CD4-positive, CD25-positive, alpha-beta regulatory T cell (primary cell): ENCODE measurements around the gene KCNQ1. TPM values are rescaled to one million over a fixed set of nuclear protein-coding genes. Genes with fewer than 3 reads are reported as not detected.

Experiments used
- ATAC-seq, 2 donors: fragments of 150-1000 bp; cut with Tn5 transposase; one replicate each; pipeline ENCODE4 v1.10.0; 2021; ENCODE audit warnings: low read depth in 2 of 2, moderate number of reproducible peaks in 2 of 2, moderate library complexity in 1 of 2
- DNase-seq, 3 donors: peaks; one replicate each; pipeline versions ENCODE4 v3.0.0 to v3.0.0-alpha.2; 2012 to 2022; ENCODE audit warnings: mixed read lengths in 1 of 3
- H3K27ac ChIP-seq: one replicate; pipeline ENCODE4 v1.7.0; 2013; ENCODE audit warnings: mild to moderate bottlenecking, low read length; ENCODE audit not compliant: insufficient read depth, poor library complexity, severe bottlenecking
- H3K27me3 ChIP-seq: one replicate; pipeline ENCODE4 v1.7.0; 2013; ENCODE audit warnings: low read length; ENCODE audit not compliant: control insufficient read depth, insufficient read depth
- H3K36me3 ChIP-seq: one replicate; pipeline ENCODE4 v1.7.0; 2013; ENCODE audit warnings: mild to moderate bottlenecking, low read length, moderate library complexity; ENCODE audit not compliant: control insufficient read depth, insufficient read depth
- H3K4me1 ChIP-seq: 2 replicates; pipeline ENCODE4 v1.7.0; 2013; ENCODE audit warnings: mild to moderate bottlenecking, low read length; ENCODE audit not compliant: insufficient read depth, control insufficient read depth, poor library complexity, severe bottlenecking
- H3K4me3 ChIP-seq: one replicate; pipeline ENCODE4 v1.7.0; 2013; ENCODE audit warnings: low read depth, mild to moderate bottlenecking, low read length, moderate library complexity
- H3K9me3 ChIP-seq, 2 experiments: 1 replicate in 1 of 2; 2 replicates in 1 of 2; pipeline ENCODE4 v1.7.0; 2013; ENCODE audit warnings: low read length in 2 of 2, mild to moderate bottlenecking in 1 of 2, moderate library complexity in 1 of 2; ENCODE audit not compliant: control insufficient read depth in 2 of 2
- H3K27ac Mint-ChIP-seq, 3 donors: one replicate each; pipeline ENCODE4 v1.8.0; 2020 to 2022; ENCODE audit warnings: mild to moderate bottlenecking in 3 of 3, mixed read lengths in 3 of 3, moderate library complexity in 2 of 3
- H3K27me3 Mint-ChIP-seq: one replicate; pipeline ENCODE4 v1.8.0; 2022; ENCODE audit warnings: mild to moderate bottlenecking, mixed read lengths
- H3K36me3 Mint-ChIP-seq: one replicate; pipeline ENCODE4 v1.8.0; 2020; ENCODE audit warnings: mixed read lengths
- H3K4me1 Mint-ChIP-seq, 4 donors: one replicate each; pipeline ENCODE4 v1.8.0; 2020 to 2022; ENCODE audit warnings: mixed read lengths in 4 of 4, mild to moderate bottlenecking in 1 of 4
- H3K4me3 Mint-ChIP-seq, 4 donors: one replicate each; pipeline ENCODE4 v1.8.0; 2020 to 2022; ENCODE audit warnings: mild to moderate bottlenecking in 4 of 4, mixed read lengths in 4 of 4, moderate library complexity in 3 of 4
- H3K9me3 Mint-ChIP-seq, 7 donors: one replicate each; pipeline ENCODE4 v1.8.0; 2020 to 2022; ENCODE audit warnings: mixed read lengths in 7 of 7, mild to moderate bottlenecking in 3 of 7, moderate library complexity in 2 of 7
- polyA plus RNA-seq, 4 donors: library from polyadenylated mRNA; unstranded; fragments of 300-500 nt; fragmentation: Illumina TruSeq; gene quantifications; one replicate each; pipeline ENCODE4 v1.2.3, GENCODE V29; 2021
- total RNA-seq: library from RNA; stranded (reverse); gene quantifications from one replicate; pipeline ENCODE4 v1.2.3, GENCODE V29; 2022

Gene KCNQ1
- total and polyA plus RNA-seq, 5 donors from 2014 or later: 5.5 to 13.4 (median 6.8) TPM

GRCh38 chr11:2419638-2420501 is 24.9 kb upstream of the KCNQ1 start:
- H3K4me1 Mint-ChIP-seq: peaks cover 0 to 6% (median under 1%) of the 10 kb centered on the region in 4 donors
- H3K27me3 Mint-ChIP-seq: peaks cover 5% of the 10 kb centered on the region
- ATAC-seq: no peak
- Histone ChIP-seq H3K27me3 (no peaks in the 10 kb centered on the region), H3K4me1 (peaks cover 13% of the 10 kb centered on the region), H3K36me3 (no peaks in the 10 kb centered on the region), H3K27ac (no peak overlapping the region), H3K4me3 (no peak overlapping the region), H3K9me3 (no peaks in the 10 kb centered on the region)
- no peak overlapping the region for H3K4me3 Mint-ChIP-seq
- H3K36me3 Mint-ChIP-seq: no peaks in the 10 kb centered on the region
- peak; percentile 31 to 71 (median 50) for DNase-seq
- H3K9me3 Mint-ChIP-seq: no peaks in the 10 kb centered on the region
- no peak overlapping the region for H3K27ac Mint-ChIP-seq

DNA sequence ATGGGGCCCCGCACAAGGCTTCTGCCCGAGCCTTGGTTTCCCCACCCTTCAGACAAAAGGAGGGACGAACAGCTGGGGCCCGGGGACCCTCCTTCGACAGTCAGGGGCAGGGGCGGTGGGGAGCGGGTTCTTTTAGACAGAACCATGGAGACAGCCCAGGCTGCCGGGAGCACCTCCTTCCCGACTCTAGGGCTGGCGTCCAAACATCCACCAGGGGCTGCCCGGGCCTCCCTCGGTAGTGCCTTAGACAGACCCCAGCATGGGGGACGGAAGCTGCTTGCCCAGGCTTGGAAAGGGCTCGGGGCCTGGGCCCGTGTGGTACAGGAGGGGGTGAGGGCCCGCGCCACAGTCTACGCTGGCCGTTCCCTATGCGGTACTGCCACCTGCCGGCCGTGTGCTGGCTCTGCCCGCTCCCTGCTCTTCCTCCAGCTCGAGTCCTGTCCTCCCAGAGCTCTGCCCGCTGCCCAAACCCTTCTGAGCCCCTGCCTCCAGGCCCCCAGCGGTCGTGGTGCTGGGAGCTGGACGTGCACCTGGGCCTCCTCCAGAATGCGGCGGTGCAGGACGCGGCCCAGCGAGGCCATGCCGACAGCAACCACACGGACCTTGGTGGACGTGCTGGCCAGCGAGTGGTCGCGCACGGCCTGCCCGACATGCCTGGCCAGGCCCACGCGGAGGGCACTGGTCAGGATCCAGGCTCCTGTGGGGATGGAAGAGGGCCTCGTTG is 24.1 kb upstream of the KCNQ1 start:
- no peak overlapping the region for H3K4me3 ChIP-seq
- peak; percentile 84 to 91 for ATAC-seq
- no peaks in the 10 kb centered on the region for H3K9me3 Mint-ChIP-seq

GRCh38 chr11:2421226-2421994 is 23.4 kb upstream of the KCNQ1 start:
- Histone ChIP-seq H3K4me1 (peaks cover 13% of the 10 kb centered on the region), H3K27ac (no peak overlapping the region), H3K4me3 (no peak overlapping the region), H3K9me3 (no peaks in the 10 kb centered on the region), H3K27me3 (no peaks in the 10 kb centered on the region), H3K36me3 (no peaks in the 10 kb centered on the region)
- Mint-ChIP-seq H3K36me3 (no peaks in the 10 kb centered on the region), H3K4me3 (no peak overlapping the region), H3K9me3 (no peaks in the 10 kb centered on the region), H3K27me3 (peaks cover 5% of the 10 kb centered on the region), H3K27ac (no peak overlapping the region), H3K4me1 (peaks cover 0 to 6% (median under 1%) of the 10 kb centered on the region in 4 donors)
- DNase-seq: no peak
- no peak for ATAC-seq

More for the DNA sequence above, 24.1 kb upstream of the KCNQ1 start:
- Mint-ChIP-seq H3K27me3 (peaks cover 5% of the 10 kb centered on the region), H3K27ac (no peak overlapping the region), H3K4me3 (no peak overlapping the region), H3K36me3 (no peaks in the 10 kb centered on the region), H3K4me1 (peaks cover 0 to 6% (median under 1%) of the 10 kb centered on the region in 4 donors)
- peak; percentile 51 to 73 (median 66) for DNase-seq
- no peaks in the 10 kb centered on the region for H3K27me3 ChIP-seq
- H3K9me3 ChIP-seq: no peaks in the 10 kb centered on the region
- H3K27ac ChIP-seq: no peak overlapping the region
- peaks cover 13% of the 10 kb centered on the region for H3K4me1 ChIP-seq
- H3K36me3 ChIP-seq: no peaks in the 10 kb centered on the region

- Mint-ChIP-seq H3K4me1 (peaks cover 0 to 6% (median under 1%) of the 10 kb centered on the region in 4 donors), H3K27ac (no peak overlapping the region), H3K4me3 (no peak overlapping the region), H3K36me3 (no peaks in the 10 kb centered on the region), H3K9me3 (no peaks in the 10 kb centered on the region), H3K27me3 (peaks cover 5% of the 10 kb centered on the region)
- no peaks in the 10 kb centered on the region for H3K27me3 ChIP-seq
- no peak for DNase-seq
- peaks cover 13% of the 10 kb centered on the region for H3K4me1 ChIP-seq
- no peak overlapping the region for H3K4me3 ChIP-seq
- no peak for ATAC-seq
- no peaks in the 10 kb centered on the region for H3K9me3 ChIP-seq
- H3K36me3 ChIP-seq: no peaks in the 10 kb centered on the region
- no peak overlapping the region for H3K27ac ChIP-seq
Measured at GRCh38 chr11:2421996-2422395, 22.8 kb upstream of the KCNQ1 start.

DNA sequence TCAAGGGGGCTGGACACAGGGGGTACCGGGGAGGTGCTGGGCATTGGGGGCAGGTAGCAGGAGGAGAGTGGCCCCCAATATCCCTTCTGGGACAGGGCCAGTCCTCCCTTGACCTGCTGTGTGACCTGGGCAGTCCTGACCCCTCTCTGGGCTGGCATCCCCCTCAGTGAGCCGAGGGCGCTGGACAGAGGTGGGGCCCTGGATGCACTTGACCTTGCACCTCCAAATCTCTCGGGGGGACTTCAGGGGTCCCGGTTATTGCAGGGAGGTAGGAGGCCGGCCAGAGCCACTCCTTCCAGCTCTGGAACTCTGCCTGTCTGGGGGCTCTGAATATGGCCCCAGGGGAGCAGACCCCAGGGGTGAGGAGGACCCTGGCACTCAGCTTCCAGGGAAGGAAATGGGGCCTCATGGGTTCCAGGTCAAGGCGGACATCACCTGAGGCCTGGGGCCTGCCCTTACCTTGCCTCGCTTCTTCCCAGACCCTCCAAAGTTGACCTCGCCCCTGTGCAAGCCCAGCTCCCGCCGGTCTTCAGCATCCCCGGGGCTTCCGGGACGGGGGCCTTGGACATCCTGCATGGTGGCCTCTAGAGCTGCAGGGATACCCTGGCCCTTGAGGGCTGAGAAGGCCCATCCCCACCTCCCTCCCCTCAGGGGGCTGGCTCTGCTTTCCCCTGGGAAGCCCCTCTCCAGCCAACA is 22.2 kb upstream of the KCNQ1 start:
- no peak overlapping the region for H3K4me3 Mint-ChIP-seq
- no peak overlapping the region for H3K27ac ChIP-seq
- no peaks in the 10 kb centered on the region for H3K36me3 ChIP-seq
- H3K9me3 ChIP-seq: no peaks in the 10 kb centered on the region
- no peak for DNase-seq
- H3K4me1 Mint-ChIP-seq: peaks cover 0 to 6% (median under 1%) of the 10 kb centered on the region in 4 donors
- H3K9me3 Mint-ChIP-seq: no peaks in the 10 kb centered on the region
- H3K27me3 Mint-ChIP-seq: peaks cover 5% of the 10 kb centered on the region
- H3K4me1 ChIP-seq: peaks cover 13% of the 10 kb centered on the region
- H3K36me3 Mint-ChIP-seq: no peaks in the 10 kb centered on the region
- no peak overlapping the region for H3K4me3 ChIP-seq
- no peaks in the 10 kb centered on the region for H3K27me3 ChIP-seq
- no peak for ATAC-seq
- peak overlapping the region in 1 of 3 donors; percentile 20 for H3K27ac Mint-ChIP-seq

GRCh38 chr11:2423157-2424025 is 21.4 kb upstream of the KCNQ1 start:
- no peaks in the 10 kb centered on the region for H3K36me3 Mint-ChIP-seq
- Histone ChIP-seq H3K4me1 (peaks cover 13% of the 10 kb centered on the region), H3K36me3 (no peaks in the 10 kb centered on the region), H3K27me3 (no peaks in the 10 kb centered on the region), H3K27ac (no peak overlapping the region), H3K9me3 (no peaks in the 10 kb centered on the region), H3K4me3 (no peak overlapping the region)
- no peak overlapping the region for H3K4me3 Mint-ChIP-seq
- H3K27me3 Mint-ChIP-seq: peaks cover 5% of the 10 kb centered on the region
- peaks cover 0 to 6% (median under 1%) of the 10 kb centered on the region in 4 donors for H3K4me1 Mint-ChIP-seq
- no peaks in the 10 kb centered on the region for H3K9me3 Mint-ChIP-seq
- no peak overlapping the region for H3K27ac Mint-ChIP-seq
- DNase-seq: no peak
- no peak for ATAC-seq
